GM12874 (cell line): ENCODE results near the gene PKP1.

Experiments
- TF ChIP-seq, protein P1 (sequence below): IDR thresholded peaks from 2 replicates; pipeline ENCODE4 v1.5.1; 2011; ENCODE audit warnings: low read depth, mild to moderate bottlenecking, control low read depth, low read length, moderate library complexity; ENCODE audit not compliant: insufficient read depth

PKP1 gene

DNA sequence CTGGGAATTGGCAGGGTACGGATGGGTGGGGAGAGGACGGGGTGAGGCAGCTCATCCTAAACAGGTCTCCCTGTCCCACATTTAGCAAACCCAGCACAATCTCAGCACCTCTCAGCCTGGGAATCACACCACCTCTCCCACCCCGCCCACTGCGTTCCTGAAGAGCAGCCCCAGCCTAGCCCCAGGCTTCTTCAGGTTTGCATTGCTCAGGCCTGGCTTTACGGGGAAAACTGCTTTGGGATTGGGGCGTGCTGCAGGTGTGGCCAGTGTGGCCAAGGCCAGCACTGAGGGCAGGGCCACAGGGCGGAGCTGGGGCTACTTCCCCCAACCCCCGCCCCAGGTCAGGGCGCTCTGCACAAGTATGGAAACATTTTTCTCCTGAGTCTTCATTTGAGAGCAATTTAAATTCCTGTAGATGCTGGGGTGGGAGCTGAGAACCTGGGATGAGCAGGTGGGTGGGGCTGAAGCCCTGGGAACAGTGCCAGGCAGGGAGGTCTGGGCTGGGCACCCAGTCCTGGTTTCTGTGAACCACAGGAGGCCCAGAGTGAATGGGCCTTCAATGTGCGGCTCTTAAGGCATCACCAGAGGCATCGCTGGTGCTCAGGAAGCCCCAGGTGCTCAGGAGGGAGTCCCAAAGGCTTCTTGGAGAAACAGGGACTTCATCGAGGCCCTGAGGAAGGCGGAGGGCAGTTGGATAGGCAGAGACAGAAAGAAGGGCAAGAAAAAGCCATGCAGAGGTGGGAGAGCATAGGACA, 70.1 kb downstream of the PKP1 start:
- TF ChIP-seq, protein P1, sequence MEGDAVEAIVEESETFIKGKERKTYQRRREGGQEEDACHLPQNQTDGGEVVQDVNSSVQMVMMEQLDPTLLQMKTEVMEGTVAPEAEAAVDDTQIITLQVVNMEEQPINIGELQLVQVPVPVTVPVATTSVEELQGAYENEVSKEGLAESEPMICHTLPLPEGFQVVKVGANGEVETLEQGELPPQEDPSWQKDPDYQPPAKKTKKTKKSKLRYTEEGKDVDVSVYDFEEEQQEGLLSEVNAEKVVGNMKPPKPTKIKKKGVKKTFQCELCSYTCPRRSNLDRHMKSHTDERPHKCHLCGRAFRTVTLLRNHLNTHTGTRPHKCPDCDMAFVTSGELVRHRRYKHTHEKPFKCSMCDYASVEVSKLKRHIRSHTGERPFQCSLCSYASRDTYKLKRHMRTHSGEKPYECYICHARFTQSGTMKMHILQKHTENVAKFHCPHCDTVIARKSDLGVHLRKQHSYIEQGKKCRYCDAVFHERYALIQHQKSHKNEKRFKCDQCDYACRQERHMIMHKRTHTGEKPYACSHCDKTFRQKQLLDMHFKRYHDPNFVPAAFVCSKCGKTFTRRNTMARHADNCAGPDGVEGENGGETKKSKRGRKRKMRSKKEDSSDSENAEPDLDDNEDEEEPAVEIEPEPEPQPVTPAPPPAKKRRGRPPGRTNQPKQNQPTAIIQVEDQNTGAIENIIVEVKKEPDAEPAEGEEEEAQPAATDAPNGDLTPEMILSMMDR: no peak

DNA sequence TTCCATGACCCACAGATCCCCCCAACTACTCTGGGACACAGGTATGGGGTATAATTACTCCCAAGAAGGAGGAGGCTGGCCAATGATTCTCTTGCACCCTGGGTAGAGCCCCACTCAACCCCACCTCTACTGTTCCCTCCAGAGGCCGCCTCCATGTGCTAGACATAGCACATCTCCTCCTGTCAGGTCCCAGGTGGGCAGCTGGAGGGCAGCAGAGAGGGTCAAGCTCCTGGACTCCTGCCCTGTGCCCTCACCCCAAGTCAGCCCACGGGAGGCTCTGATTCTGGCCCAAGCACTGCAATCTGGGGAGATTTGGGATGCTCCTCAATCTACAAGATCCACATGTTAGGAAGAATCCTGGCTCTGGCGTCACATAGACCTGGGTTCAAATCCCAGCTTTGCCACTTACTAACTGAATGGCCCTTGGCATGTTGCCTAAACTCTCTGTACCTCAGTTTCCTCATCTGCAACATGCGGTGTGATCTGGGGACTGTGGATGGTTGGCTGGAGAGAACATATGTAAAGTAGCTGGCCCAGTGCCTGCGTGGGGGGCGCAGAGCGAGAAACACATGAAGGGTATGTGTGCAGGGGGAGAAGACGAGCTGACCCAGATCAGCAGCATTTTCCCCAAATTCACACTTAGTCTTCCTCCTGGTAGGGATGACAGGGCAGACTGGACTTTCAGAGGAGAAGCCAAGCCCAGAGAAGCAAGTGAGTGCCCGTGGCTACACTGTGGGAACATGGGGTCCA, 71.0 kb downstream of the PKP1 start:
- TF ChIP-seq, protein P1: no peak

DNA sequence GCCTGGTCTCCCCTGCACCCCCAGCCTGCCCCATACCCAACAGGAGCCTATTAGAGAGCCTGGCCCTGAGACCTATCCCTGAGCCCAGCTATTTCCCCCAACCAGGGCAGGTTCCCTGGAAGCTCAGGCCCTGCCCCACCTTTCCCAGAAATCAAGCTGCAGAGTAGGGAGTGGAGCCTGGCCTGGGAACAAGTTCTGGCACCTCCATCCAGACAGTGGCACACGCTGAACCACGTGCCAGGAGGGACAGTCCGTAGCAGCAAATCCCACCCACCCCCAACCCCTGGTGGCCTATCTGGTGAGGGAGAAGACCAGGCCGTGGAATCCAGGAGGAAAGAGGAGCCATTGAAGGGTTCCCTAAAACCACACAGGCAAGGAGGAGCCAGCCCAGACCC, 71.6 kb downstream of the PKP1 start:
- TF ChIP-seq, protein P1: no peak

DNA sequence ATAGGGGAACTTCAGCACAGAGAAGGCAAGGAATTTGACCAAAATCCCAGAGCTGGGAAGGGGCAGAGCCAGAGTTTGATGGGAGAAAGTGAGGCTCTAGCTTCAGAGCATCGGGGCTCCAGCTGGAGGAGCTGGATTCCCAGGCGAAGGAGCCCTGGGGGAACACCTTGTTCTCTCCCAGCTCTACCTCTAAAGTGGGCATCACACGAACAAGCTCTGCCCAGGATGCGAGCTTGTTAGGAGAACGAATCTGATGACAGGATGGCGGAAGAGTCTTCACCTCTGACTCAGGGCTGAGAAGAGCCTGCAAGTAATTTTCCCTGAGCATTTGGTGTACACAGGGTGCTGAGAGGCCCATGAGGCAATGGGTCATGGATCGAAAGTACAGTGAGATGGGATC, 72.2 kb downstream of the PKP1 start:
- TF ChIP-seq, protein P1: no peak

DNA sequence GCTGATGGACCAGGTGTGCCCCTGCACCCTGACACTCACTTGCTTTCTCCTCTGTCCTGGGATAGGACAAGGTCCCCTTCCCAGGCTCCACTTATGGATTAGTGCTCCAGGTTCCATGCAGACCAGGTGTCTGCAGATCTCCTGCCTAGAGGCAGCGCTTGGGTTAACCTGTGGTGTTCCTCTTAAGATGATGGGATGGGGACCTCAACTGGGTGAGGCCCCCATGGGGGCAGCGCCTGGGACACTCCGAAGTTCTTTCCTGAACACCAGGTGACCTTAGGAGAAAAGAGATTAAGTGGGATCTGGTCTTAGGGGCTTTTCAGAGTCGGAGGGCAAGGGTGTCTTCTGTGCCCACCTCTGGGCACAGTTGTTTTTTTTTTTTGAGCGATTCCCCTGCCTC, 72.9 kb downstream of the PKP1 start:
- TF ChIP-seq, protein P1: no peak

DNA sequence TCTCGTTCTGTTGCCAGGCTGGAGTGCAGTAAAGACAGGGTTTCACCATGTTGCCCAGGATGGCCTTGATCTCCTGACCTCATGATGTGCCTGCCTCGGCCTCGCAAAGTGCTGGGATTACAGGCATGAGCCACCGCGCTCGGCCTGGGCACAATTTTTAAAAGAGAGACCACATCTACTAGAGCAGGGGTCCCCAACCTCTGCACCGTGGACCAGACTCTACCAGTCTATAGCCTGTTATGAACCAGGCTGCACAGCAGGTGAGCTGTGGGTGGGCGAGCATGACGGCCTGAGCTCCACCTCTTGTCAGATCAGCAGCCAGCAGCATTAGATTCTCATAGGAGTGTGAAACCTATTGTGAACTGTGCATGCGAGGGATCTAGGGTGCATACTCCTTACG, 73.4 kb downstream of the PKP1 start:
- TF ChIP-seq, protein P1: no peak

DNA sequence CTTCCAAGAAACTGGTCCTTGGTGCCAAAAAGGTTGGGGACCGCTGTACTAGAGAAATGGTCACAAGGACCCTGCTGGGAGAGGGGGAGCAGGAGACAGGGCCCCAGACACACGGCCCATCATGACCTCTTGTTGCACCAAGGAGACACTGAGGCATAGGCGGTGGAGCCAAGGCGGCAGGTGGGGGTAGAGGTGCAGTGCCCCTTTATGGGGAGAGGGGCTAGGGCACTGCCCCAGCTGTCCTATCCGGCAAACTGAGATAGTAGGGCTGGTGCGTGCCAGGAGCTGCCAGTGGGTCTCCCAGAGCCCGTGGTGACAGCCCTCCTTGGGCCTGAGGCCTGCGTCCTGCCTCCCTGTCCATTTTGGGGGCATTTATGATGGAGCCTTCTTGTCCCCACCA, 73.9 kb downstream of the PKP1 start:
- TF ChIP-seq, protein P1: no peak
